SK-N-SH treated with all-trans-retinoic acid at 6 μM for 48 hours (cell line): ENCODE data around the gene SNX11.

Experiments
- ARNTL ChIP-seq: fragments of 450-650 bp; formaldehyde crosslinking; IDR thresholded peaks from 2 replicates; pipeline ENCODE4 v1.5.0; 2020; ENCODE audit warnings: low read depth, mild to moderate bottlenecking, moderate library complexity, borderline replicate concordance
- POU6F1 ChIP-seq: fragments of 250-450 bp; sonication (Bioruptor Pico); IDR thresholded peaks from 2 replicates; pipeline ENCODE4 v1.8.0; 2021; ENCODE audit warnings: low read depth, mild to moderate bottlenecking, moderate library complexity, borderline replicate concordance
- TOX ChIP-seq: fragments of 250-450 bp; sonication (Bioruptor Pico); IDR thresholded peaks from 2 replicates; pipeline ENCODE4 v1.8.0; 2021; ENCODE audit warnings: mild to moderate bottlenecking, moderate library complexity, borderline replicate concordance

- no peak for TF ChIP-seq POU6F1 (CRISPR knock-in tag)
- TF ChIP-seq ARNTL (CRISPR knock-in tag), result no peak
- TF ChIP-seq TOX (CRISPR knock-in tag), result no peak
Observed at GRCh38 chr17:48068491-48068961, 39.0 kb upstream of the SNX11 start.
